Endothelial cell of umbilical vein (primary cell): Measurements from ENCODE around the gene TGM4. TPM values are rescaled to one million over a fixed set of nuclear protein-coding genes. Genes with fewer than 3 reads are reported as not detected.

Source experiments
- BruUV-seq: library from RNA; stranded (reverse); fragments of 400-500 nt; replicated peaks from 2 replicates; lab custom pipeline; 2021; lab: Mats Ljungman, UMichigan
- CTCF ChIA-PET: fragments of 300-600, 350-600 bp; sonication (Branson Sonifier 250); formaldehyde crosslinking; loops from one replicate; lab custom pipeline; 2021; ENCODE audit warnings: antibody characterized with exemption, inconsistent platforms; lab: Charles Lee
- POLR2A ChIA-PET: fragments of 300-600, 350-600 bp; sonication (Branson Sonifier 250); formaldehyde crosslinking; loops from one replicate; lab custom pipeline; 2021; ENCODE audit warnings: antibody characterized with exemption, inconsistent platforms; lab: Charles Lee
- DNase-seq: peaks from one replicate; pipeline ENCODE4 v3.0.0-alpha.2; 2011; ENCODE audit warnings: low read depth, low spot score
- FAIRE-seq: peaks from 2 replicates; lab custom pipeline; 2011; peaks lifted over from hg19 to GRCh38; lab: Jason Lieb, UNC
- H2AFZ ChIP-seq: 2 replicates; pipeline ENCODE4 v1.6.0; 2012; ENCODE audit warnings: low read depth, low read length, control low read depth, inconsistent platforms
- H3K27ac ChIP-seq: 2 replicates; pipeline ENCODE4 v1.5.1; 2011; ENCODE audit warnings: low read depth, mild to moderate bottlenecking, control low read depth, low read length, moderate library complexity; ENCODE audit not compliant: insufficient read depth
- H3K27me3 ChIP-seq, 2 experiments: 2 replicates each; pipeline versions ENCODE4 v1.6.0 to v1.6.1; 2011; ENCODE audit warnings: low read length in 2 of 2, mixed read lengths in 1 of 2; ENCODE audit not compliant: control insufficient read depth in 2 of 2, insufficient read depth in 2 of 2
- H3K36me3 ChIP-seq, 2 experiments: 2 replicates in 1 of 2; 3 replicates in 1 of 2; pipeline ENCODE4 v1.5.1; 2011; ENCODE audit warnings: low read length in 2 of 2, mild to moderate bottlenecking in 1 of 2, moderate library complexity in 1 of 2; ENCODE audit not compliant: control insufficient read depth in 2 of 2, insufficient read depth in 2 of 2; ENCODE audit errors: extremely low read depth in 1 of 2
- H3K4me1 ChIP-seq: 3 replicates; pipeline ENCODE4 v1.5.1; 2011; ENCODE audit warnings: mild to moderate bottlenecking, low read length; ENCODE audit not compliant: control insufficient read depth, insufficient read depth; ENCODE audit errors: extremely low read depth
- H3K4me2 ChIP-seq: 2 replicates; pipeline ENCODE4 v1.6.1; 2011; ENCODE audit warnings: low read length, control low read depth, mixed read lengths; ENCODE audit not compliant: insufficient read depth
- H3K4me3 ChIP-seq, 3 experiments: fragments of 200-600 bp in 1 of 3; sonication (generic), shearing (Covaris generic) in 1 of 3; replicated peaks in 1 of 3; 2 replicates each; pipeline ENCODE4 v1.5.1; 2011 to 2016; ENCODE audit warnings: control low read depth in 3 of 3, low read length in 3 of 3, mild to moderate bottlenecking in 2 of 3, inconsistent platforms in 1 of 3, low read depth in 1 of 3, moderate library complexity in 1 of 3; ENCODE audit not compliant: insufficient read depth in 1 of 3
- H3K79me2 ChIP-seq: 2 replicates; pipeline ENCODE4 v1.6.0; 2012; ENCODE audit warnings: low read length, inconsistent platforms; ENCODE audit not compliant: control insufficient read depth, insufficient read depth
- H3K9ac ChIP-seq: replicated peaks from 2 replicates; pipeline ENCODE3; 2011; ENCODE audit warnings: low read length, control low read depth; ENCODE audit not compliant: insufficient read depth; ENCODE audit errors: extremely low read depth
- H3K9me1 ChIP-seq: replicated peaks from 3 replicates; pipeline ENCODE4 v1.6.0; 2011; ENCODE audit warnings: mild to moderate bottlenecking, low read length; ENCODE audit not compliant: control insufficient read depth, insufficient read depth; ENCODE audit errors: extremely low read depth
- H3K9me3 ChIP-seq: replicated peaks from 2 replicates; pipeline ENCODE4 v1.5.1; 2012; ENCODE audit warnings: low read length, inconsistent platforms; ENCODE audit not compliant: control insufficient read depth, insufficient read depth
- H4K20me1 ChIP-seq: replicated peaks from 2 replicates; pipeline ENCODE3; 2011; ENCODE audit warnings: mild to moderate bottlenecking, low read length; ENCODE audit not compliant: control insufficient read depth, insufficient read depth; ENCODE audit errors: extremely low read depth
- CTCF ChIP-seq, 2 donors: IDR thresholded peaks; 1 replicate in 1 of 2; 2 replicates in 1 of 2; pipeline ENCODE4 v1.5.1; 2011; ENCODE audit warnings: low read length in 2 of 2, mild to moderate bottlenecking in 2 of 2, moderate library complexity in 2 of 2, control low read depth in 1 of 2, inconsistent platforms in 1 of 2, low read depth in 1 of 2; ENCODE audit not compliant: insufficient read depth in 1 of 2; ENCODE audit errors: extremely low read depth in 1 of 2
- EZH2 ChIP-seq: IDR thresholded peaks from 2 replicates; pipeline ENCODE4 v1.6.1; 2012; ENCODE audit warnings: borderline replicate concordance, low read depth, mild to moderate bottlenecking, moderate library complexity, low read length, inconsistent platforms; ENCODE audit not compliant: severe bottlenecking
- FOS ChIP-seq: IDR thresholded peaks from 2 replicates; pipeline ENCODE4 v1.6.1; 2011; ENCODE audit warnings: mild to moderate bottlenecking, low read length, moderate library complexity, borderline replicate concordance; ENCODE audit not compliant: insufficient read depth
- GATA2 ChIP-seq: IDR thresholded peaks from 2 replicates; pipeline ENCODE4 v1.7.0; 2011; ENCODE audit warnings: low read depth, mild to moderate bottlenecking, moderate library complexity, mixed read lengths, low read length; ENCODE audit not compliant: insufficient read length, insufficient read depth
- JUN ChIP-seq: IDR thresholded peaks from 2 replicates; pipeline ENCODE4 v1.6.1; 2011; ENCODE audit warnings: borderline replicate concordance, low read depth; ENCODE audit not compliant: insufficient read length, insufficient read depth
- MYC ChIP-seq: IDR thresholded peaks from one replicate; pipeline ENCODE4 v1.6.1; 2011; ENCODE audit warnings: mild to moderate bottlenecking, low read depth, low read length
- POLR2A ChIP-seq: IDR thresholded peaks from 2 replicates; pipeline ENCODE4 v1.6.1; 2012; ENCODE audit warnings: low read depth, mild to moderate bottlenecking, control low read depth, low read length
- POLR2AphosphoS5 ChIP-seq: IDR thresholded peaks from 2 replicates; pipeline ENCODE4 v1.6.1; 2012; ENCODE audit warnings: low read depth, mild to moderate bottlenecking, control low read depth, low read length, moderate library complexity; ENCODE audit not compliant: insufficient read depth
- dilution Hi-C: fragments of 300-500 bp; cut with MboI; formaldehyde crosslinking; loops from one replicate; pipeline ENCODE4 v1.15.0; 2019; ENCODE audit warnings: low sequenced_read_pairs; ENCODE audit not compliant: extremely low pct_ligation_motif_present
- intact Hi-C: fragments of 100-400 bp; cut with micrococcal nuclease; formaldehyde crosslinking; loops from one replicate; pipeline ENCODE4 v1.10.0; 2022
- polyA plus RNA-seq, 4 experiments: library from polyadenylated mRNA; depleted of rRNA in 3 of 4; stranded (reverse) in 3 of 4; unstranded in 1 of 4; fragments of >200 nt; gene quantifications; 2 replicates each; pipeline versions ENCODE4 v1.2.1 to v1.2.3, GENCODE V29; 2011 to 2012; ENCODE audit warnings: missing spikeins in 1 of 4
- total RNA-seq: library from RNA; stranded (reverse); gene quantifications from 2 replicates; pipeline ENCODE4 v1.2.3, GENCODE V29; 2021
- TF ChIP-seq, protein P1 (sequence below): IDR thresholded peaks from 2 replicates; pipeline ENCODE4 v1.6.1; 2011; ENCODE audit not compliant: insufficient read depth, insufficient read length

The TGM4 gene
- total and polyA plus RNA-seq, 2 donors (not counting 3 experiments of a cell fraction or from before 2014, with no cell fraction given), result 0.11 to 0.24 TPM

GRCh38 chr3:44958386-44958785 is 84.0 kb downstream of the TGM4 start:
- ChIA-PET CTCF (no interaction called here), POLR2A (no interaction called here)
- Histone ChIP-seq H3K27me3 (no peaks in the 10 kb centered on the region), H3K4me2 (no peak overlapping the region), H3K9ac (no peak overlapping the region), H3K27ac (no peak overlapping the region), H3K9me1 (no peaks in the 10 kb centered on the region), H2AFZ (no peak overlapping the region), H3K4me1 (peaks cover 14% of the 10 kb centered on the region), H3K79me2 (peaks cover 26% of the 10 kb centered on the region), H3K36me3 (peaks cover 0 to 5% of the 10 kb centered on the region in 2 experiments), H3K9me3 (no peaks in the 10 kb centered on the region), H4K20me1 (no peaks in the 10 kb centered on the region), H3K4me3 (no peak overlapping the region)
- TF ChIP-seq MYC, result no peak
- TF ChIP-seq FOS, result no peak
- no peak for TF ChIP-seq CTCF (IDR thresholded peaks at IDR 0.05; ENCODE audit: extremely low read depth in 1 of 2, insufficient read depth in 1 of 2, low read depth in 1 of 2, low read length in 2 of 2)
- TF ChIP-seq JUN, result no peak
- TF ChIP-seq, protein P1, sequence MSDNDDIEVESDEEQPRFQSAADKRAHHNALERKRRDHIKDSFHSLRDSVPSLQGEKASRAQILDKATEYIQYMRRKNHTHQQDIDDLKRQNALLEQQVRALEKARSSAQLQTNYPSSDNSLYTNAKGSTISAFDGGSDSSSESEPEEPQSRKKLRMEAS, result no peak
- no peak for TF ChIP-seq POLR2A
- TF ChIP-seq EZH2, result no peak
- no peak for TF ChIP-seq POLR2AphosphoS5
- no peak for TF ChIP-seq GATA2
- DNase-seq (no peak), FAIRE-seq (no peak)
- dilution Hi-C loops (no loop called here), intact Hi-C loops (no loop called here)
- BruUV-seq, result no TSS peak
